Activated CD4-positive, alpha-beta T cell treated with anti-CD3 and anti-CD28 coated beads, Interleukin-2, amount 50 U/mL, for 24 hours (primary cell): ENCODE data around the gene ADAM12.
"Not testable (repeated sequence)": the region's sequence is repeated elsewhere in the genome, so short reads cannot be mapped to it uniquely, and the experiment has no call there.

Experiments
- DNase-seq, 2 donors: peaks; one replicate each; pipeline ENCODE4 v3.0.0-alpha.2; 2020; ENCODE audit warnings: low read depth in 1 of 2, low spot score in 1 of 2

Gene ADAM12

GRCh38 chr10:126375926-126376554, 12.2 kb downstream of the ADAM12 start:
- no peak for DNase-seq

GRCh38 chr10:126375299-126375698, 13.0 kb downstream of the ADAM12 start:
- DNase-seq = no peak

- DNase-seq = no peak
These were observed 13.8 kb downstream of the ADAM12 start for GRCh38 chr10:126374435-126374834.

GRCh38 chr10:126373972-126374371, 14.3 kb downstream of the ADAM12 start:
- no peak for DNase-seq

GRCh38 chr10:126373147-126373546, 15.1 kb downstream of the ADAM12 start:
- no peak for DNase-seq

GRCh38 chr10:126372396-126372795, 15.9 kb downstream of the ADAM12 start:
- no peak for DNase-seq

GRCh38 chr10:126369125-126369710, 19.1 kb downstream of the ADAM12 start:
- DNase-seq = no peak

- no peak for DNase-seq
These were observed 31.1 kb downstream of the ADAM12 start for GRCh38 chr10:126357169-126357568.

- no peak for DNase-seq
These were observed 34.6 kb downstream of the ADAM12 start for GRCh38 chr10:126353666-126354065.

- DNase-seq = no peak
These were observed 35.8 kb downstream of the ADAM12 start for GRCh38 chr10:126352453-126352852.

- DNase-seq = no peak
These were observed 37.3 kb downstream of the ADAM12 start for GRCh38 chr10:126351021-126351420.

- DNase-seq = no peak
These were observed 37.9 kb downstream of the ADAM12 start for GRCh38 chr10:126350216-126350992.

GRCh38 chr10:126349676-126350075, 38.6 kb downstream of the ADAM12 start:
- DNase-seq = no peak

GRCh38 chr10:126349101-126349500, 39.2 kb downstream of the ADAM12 start:
- DNase-seq = no peak

- DNase-seq = not testable (repeated sequence)
These were observed 44.8 kb downstream of the ADAM12 start for GRCh38 chr10:126343496-126343895.

GRCh38 chr10:126342680-126343079, 45.6 kb downstream of the ADAM12 start:
- DNase-seq = no peak

- DNase-seq = no peak
These were observed 46.8 kb downstream of the ADAM12 start for GRCh38 chr10:126341491-126341890.

GRCh38 chr10:126337251-126337810, 50.9 kb downstream of the ADAM12 start:
- no peak for DNase-seq

GRCh38 chr10:126336801-126337200, 51.5 kb downstream of the ADAM12 start:
- no peak for DNase-seq

GRCh38 chr10:126334272-126334671, 54.0 kb downstream of the ADAM12 start:
- no peak for DNase-seq

- DNase-seq = no peak
These were observed 55.7 kb downstream of the ADAM12 start for GRCh38 chr10:126332576-126332975.

GRCh38 chr10:126331101-126331500, 57.2 kb downstream of the ADAM12 start:
- no peak for DNase-seq
